Measurements from ENCODE around the gene EVA1C. TPM values are rescaled to one million over a fixed set of nuclear protein-coding genes. Genes with fewer than 3 reads are reported as not detected.
A peak's percentile ranks its signal among the peaks of the same experiment; 100 is the strongest.
"Not testable (repeated sequence)": the region's sequence is repeated elsewhere in the genome, so short reads cannot be mapped to it uniquely, and the experiment has no call there.

The EVA1C gene
- total RNA-seq, 4 donors from 2014 or later, result 57.4 to 108 (median 66.7) TPM

DNA sequence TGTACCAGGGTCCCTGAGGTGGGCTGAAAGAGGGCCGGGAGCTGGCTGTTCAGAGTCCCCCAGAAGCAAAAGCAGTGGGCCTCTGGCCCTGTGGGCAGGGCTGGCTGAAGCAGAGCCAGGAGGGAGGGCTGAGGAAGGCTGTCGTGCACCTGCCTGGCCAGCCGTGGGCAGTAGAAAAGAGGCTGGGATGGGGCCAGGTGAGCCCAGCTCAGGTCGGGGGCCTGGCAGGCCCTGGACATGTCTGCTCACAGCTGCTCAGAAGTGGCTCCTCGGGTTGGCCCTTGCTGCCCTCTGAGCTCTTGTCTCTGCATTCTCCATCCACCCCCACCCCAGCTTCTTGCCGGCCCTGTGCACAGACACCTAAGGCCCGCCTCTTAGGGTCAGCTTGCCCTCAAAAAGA lies 112.8 kb downstream of the EVA1C start:
- 83 to 88% methylated on average over 5 to 7 of the region's 7 CpGs for WGBS, 2 donors
- TF ChIP-seq POLR2A (IDR thresholded peaks at IDR 0.05), result no peak
- TF ChIP-seq, protein P1, sequence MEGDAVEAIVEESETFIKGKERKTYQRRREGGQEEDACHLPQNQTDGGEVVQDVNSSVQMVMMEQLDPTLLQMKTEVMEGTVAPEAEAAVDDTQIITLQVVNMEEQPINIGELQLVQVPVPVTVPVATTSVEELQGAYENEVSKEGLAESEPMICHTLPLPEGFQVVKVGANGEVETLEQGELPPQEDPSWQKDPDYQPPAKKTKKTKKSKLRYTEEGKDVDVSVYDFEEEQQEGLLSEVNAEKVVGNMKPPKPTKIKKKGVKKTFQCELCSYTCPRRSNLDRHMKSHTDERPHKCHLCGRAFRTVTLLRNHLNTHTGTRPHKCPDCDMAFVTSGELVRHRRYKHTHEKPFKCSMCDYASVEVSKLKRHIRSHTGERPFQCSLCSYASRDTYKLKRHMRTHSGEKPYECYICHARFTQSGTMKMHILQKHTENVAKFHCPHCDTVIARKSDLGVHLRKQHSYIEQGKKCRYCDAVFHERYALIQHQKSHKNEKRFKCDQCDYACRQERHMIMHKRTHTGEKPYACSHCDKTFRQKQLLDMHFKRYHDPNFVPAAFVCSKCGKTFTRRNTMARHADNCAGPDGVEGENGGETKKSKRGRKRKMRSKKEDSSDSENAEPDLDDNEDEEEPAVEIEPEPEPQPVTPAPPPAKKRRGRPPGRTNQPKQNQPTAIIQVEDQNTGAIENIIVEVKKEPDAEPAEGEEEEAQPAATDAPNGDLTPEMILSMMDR (IDR thresholded peaks at IDR 0.05), result no peak

DNA sequence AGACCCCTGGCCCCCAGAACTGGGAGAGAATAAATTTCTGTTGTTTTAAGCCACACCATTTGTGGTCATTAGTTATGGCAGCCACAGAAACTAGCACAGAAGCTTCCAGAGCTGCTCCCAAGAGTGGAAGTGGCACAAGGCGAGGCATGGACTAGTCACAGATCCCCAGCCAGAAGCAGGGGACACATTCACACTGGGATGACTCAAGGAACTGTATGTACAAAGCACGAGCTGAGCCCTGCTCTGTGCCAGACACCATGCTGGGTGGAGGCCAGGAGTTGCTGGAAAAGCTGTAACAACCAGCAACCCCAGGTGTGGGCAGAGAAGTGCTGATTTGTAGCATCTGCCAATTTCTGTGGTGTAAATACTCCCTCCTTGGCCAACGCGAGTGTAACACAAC lies 117.2 kb downstream of the EVA1C start:
- 62 to 77% methylated on average over 4 of the region's 4 CpGs for WGBS, 2 donors
- no peak overlapping the region for H3K4me3 ChIP-seq (ENCODE audit: low read depth, poor library complexity, severe bottlenecking)
- TF ChIP-seq, protein P1 (IDR thresholded peaks at IDR 0.05), result no peak
- TF ChIP-seq POLR2A (IDR thresholded peaks at IDR 0.05), result no peak
- intact Hi-C loops (cut with DNase I; ENCODE audit: low total_unique reads), result no loop called here
- DNase-seq (ENCODE audit: low spot score in 2 of 2), result peak in 1 of 2 donors; percentile 53

More for the DNA sequence above, 112.8 kb downstream of the EVA1C start:
- DNase-seq (ENCODE audit: low spot score in 2 of 2), result peak in 1 of 2 donors; percentile 68
- intact Hi-C loops (cut with DNase I; ENCODE audit: low total_unique reads), result no loop called here
- H3K4me3 ChIP-seq (ENCODE audit: low read depth, poor library complexity, severe bottlenecking), result no peak overlapping the region

DNA sequence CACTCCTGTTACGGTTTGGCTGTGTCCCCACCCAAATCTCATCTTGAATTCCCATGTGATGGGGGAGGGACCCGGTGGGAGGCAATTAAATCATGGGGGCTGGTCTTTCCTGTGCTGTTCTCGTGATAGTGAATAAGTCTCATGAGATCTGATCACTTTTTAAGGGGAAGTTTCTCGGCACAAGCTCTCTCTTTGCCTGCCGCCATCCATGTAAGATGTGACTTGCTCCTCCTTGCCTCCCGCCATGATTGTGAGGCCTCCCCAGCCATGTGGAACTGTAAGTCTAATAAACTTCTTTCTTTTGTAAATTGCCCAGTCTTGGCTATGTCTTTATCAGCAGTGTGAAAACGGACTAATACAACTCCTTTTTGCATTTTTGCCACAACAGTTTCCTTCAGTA lies 118.3 kb downstream of the EVA1C start:
- intact Hi-C loops (cut with DNase I; ENCODE audit: low total_unique reads); DNase-seq (ENCODE audit: low spot score in 2 of 2); H3K4me3 ChIP-seq (ENCODE audit: low read depth, poor library complexity, severe bottlenecking): not testable (repeated sequence)
- WGBS, 2 donors, result 92 to 94% methylated on average over 7 of the region's 7 CpGs

DNA sequence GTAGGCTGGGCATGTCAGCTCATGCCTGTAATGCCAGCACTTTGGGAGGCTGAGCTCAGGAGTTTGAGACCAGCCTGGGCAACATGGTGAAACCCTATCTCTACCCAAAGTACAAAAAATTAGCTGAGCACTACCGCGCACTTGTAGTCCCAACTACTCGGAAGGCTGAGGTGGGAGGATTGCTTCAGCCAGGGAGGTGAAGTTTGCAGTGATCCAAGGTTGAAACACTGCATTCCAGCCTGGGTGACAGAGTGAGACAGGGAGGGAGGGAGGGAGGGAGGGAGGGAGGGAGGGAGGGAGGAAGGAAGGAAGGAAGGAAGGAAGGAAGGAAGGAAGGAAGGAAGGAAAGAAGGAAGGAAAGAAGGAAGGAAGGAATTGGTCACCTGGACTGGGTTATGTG lies 119.1 kb downstream of the EVA1C start:
- WGBS, 2 donors, result 80 to 83% methylated on average over 3 of the region's 3 CpGs
- H3K4me3 ChIP-seq (ENCODE audit: low read depth, poor library complexity, severe bottlenecking); intact Hi-C loops (cut with DNase I; ENCODE audit: low total_unique reads): not testable (repeated sequence)
- DNase-seq (ENCODE audit: low spot score in 2 of 2), result peak in 1 of 2 donors; percentile 20

DNA sequence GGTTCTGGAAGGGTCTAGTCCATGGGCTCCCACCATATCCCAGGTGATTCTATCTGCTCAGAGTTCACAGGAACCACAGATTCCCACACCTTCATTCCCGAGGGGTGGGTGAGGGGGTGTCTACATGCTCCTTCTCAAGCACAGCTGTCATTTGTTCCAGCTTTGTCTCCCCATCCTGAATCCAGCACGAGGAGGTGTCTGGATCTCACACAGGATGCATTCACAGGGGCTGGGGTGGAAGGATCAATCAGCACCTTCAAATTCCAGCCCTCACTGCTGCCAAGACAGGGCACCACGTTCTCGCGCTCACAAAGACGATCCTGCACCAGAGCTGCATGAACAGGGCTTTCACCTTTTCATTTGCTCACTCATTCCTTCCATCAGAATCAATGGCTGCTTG lies 120.1 kb downstream of the EVA1C start:
- DNase-seq (ENCODE audit: low spot score in 2 of 2), result peak in 1 of 2 donors; percentile 68
- H3K4me3 ChIP-seq (ENCODE audit: low read depth, poor library complexity, severe bottlenecking), result no peak overlapping the region
- TF ChIP-seq, protein P1 (IDR thresholded peaks at IDR 0.05), result no peak
- no peak for TF ChIP-seq POLR2A (IDR thresholded peaks at IDR 0.05)
- intact Hi-C loops (cut with DNase I; ENCODE audit: low total_unique reads), result no loop called here
- 77 to 81% methylated on average over 6 of the region's 6 CpGs for WGBS, 2 donors

DNA sequence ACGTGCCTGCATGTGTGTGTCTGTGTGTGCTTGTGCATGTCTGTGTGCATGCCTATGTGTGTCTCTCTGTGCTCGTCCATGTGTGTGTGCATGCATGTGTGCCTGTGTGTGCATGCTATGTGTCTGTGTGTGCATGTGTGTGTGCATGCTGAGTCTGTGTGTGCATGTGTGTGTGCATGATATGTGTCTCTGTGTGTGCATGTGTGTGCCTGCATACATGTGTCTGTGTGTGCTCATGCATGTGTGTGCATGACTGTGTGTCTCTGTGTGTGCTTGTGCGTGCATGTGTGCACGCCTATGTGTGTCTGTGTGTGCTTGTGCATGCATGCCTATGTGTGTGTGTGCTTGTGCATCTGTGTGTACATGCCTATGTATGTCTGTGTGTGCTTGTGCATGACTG lies 120.5 kb downstream of the EVA1C start:
- peak in 1 of 2 donors; percentile 13 for DNase-seq (ENCODE audit: low spot score in 2 of 2)
- intact Hi-C loops (cut with DNase I; ENCODE audit: low total_unique reads), result no loop called here
- H3K4me3 ChIP-seq (ENCODE audit: low read depth, poor library complexity, severe bottlenecking), result no peak overlapping the region
- 77 to 80% methylated on average over 4 of the region's 4 CpGs for WGBS, 2 donors
- no peak for TF ChIP-seq POLR2A (IDR thresholded peaks at IDR 0.05)
- TF ChIP-seq, protein P1 (IDR thresholded peaks at IDR 0.05), result no peak

DNA sequence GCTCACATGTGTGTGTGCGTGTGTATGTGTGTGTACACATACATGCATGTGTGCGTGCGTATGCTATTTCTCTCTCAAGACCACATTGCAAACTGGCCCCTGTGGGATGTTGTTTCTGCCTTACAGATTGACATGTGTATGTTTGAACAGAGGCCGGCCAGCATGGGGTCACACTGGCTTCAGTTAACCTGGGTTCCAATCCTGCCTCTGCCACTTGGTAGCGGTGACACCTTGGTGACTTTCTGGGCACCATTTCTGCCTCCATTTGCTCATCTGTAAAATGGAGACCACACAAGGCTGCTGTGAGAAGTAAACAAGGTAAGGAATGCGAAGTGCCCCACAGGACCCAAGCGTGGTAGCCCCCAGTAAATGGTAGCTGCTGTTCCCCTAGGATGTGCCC lies 121.1 kb downstream of the EVA1C start:
- 97 to 100% methylated on average over 7 of the region's 7 CpGs for WGBS, 2 donors
- no peak overlapping the region for H3K4me3 ChIP-seq (ENCODE audit: low read depth, poor library complexity, severe bottlenecking)
- intact Hi-C loops (cut with DNase I; ENCODE audit: low total_unique reads), result no loop called here
- TF ChIP-seq, protein P1 (IDR thresholded peaks at IDR 0.05), result no peak
- TF ChIP-seq POLR2A (IDR thresholded peaks at IDR 0.05), result no peak
- DNase-seq (ENCODE audit: low spot score in 2 of 2), result peak in 1 of 2 donors; percentile 60

Data from lower leg skin (tissue), 4 donors.